ENCODE data around the gene SLAMF9.

DNA sequence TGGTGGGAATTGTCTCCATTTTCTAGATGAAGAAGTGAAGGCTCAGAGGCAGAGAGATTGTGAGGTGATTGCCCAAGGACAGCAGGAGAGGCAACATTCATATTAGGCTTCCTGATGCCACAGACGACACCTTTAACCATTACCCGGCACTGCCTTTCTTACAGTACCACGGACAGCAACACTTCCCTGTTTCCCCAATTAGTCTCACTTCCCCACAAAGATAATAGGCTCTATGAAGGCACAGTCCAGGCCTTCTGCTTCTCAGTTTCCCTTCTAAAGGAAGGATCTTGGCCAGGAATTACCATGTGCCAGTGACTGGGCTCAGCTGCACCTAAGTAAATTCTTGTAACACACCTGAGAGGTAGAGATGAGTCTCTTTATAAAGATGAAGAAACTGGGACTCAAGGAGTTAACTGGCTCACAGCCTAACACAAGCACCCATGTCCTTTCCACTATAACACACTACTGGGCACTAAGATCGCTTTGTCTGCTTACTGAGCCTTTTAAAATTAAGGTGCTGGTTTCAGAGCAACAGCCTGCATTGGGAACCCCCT lies 18.2 kb downstream of the SLAMF9 start:
- TF ChIP-seq, protein P1, sequence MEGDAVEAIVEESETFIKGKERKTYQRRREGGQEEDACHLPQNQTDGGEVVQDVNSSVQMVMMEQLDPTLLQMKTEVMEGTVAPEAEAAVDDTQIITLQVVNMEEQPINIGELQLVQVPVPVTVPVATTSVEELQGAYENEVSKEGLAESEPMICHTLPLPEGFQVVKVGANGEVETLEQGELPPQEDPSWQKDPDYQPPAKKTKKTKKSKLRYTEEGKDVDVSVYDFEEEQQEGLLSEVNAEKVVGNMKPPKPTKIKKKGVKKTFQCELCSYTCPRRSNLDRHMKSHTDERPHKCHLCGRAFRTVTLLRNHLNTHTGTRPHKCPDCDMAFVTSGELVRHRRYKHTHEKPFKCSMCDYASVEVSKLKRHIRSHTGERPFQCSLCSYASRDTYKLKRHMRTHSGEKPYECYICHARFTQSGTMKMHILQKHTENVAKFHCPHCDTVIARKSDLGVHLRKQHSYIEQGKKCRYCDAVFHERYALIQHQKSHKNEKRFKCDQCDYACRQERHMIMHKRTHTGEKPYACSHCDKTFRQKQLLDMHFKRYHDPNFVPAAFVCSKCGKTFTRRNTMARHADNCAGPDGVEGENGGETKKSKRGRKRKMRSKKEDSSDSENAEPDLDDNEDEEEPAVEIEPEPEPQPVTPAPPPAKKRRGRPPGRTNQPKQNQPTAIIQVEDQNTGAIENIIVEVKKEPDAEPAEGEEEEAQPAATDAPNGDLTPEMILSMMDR (conservative IDR thresholded peaks at IDR 0.05 in 1 of 2, IDR thresholded peaks at IDR 0.05 in 1 of 2; ENCODE audit: extremely low read depth in 1 of 2, insufficient read depth in 1 of 2, low read depth in 1 of 2, low read length in 2 of 2), result no peak
- no peak for TF ChIP-seq EZH2 (IDR thresholded peaks at IDR 0.05; ENCODE audit: borderline replicate concordance, low read length)

Measured in mammary epithelial cell (primary cell).